ENCODE results near the gene R3HCC1L.
"Not testable (repeated sequence)": the region's sequence is repeated elsewhere in the genome, so short reads cannot be mapped to it uniquely, and the experiment has no call there.

R3HCC1L gene

GRCh38 chr10:98150544-98150943 lies 16.1 kb downstream of the R3HCC1L start:
- Mint-ChIP-seq H3K4me3 (no peak overlapping the region), H3K27ac (peak overlapping the region in 1 of 2 donors; percentile 79), H3K4me1 (peaks cover 20% of the 10 kb centered on the region), H3K9me3 (peaks cover 37 to 44% of the 10 kb centered on the region in 2 donors), H3K27me3 (no peaks in the 10 kb centered on the region)
- ATAC-seq (no peak), DNase-seq (no peak)

DNA sequence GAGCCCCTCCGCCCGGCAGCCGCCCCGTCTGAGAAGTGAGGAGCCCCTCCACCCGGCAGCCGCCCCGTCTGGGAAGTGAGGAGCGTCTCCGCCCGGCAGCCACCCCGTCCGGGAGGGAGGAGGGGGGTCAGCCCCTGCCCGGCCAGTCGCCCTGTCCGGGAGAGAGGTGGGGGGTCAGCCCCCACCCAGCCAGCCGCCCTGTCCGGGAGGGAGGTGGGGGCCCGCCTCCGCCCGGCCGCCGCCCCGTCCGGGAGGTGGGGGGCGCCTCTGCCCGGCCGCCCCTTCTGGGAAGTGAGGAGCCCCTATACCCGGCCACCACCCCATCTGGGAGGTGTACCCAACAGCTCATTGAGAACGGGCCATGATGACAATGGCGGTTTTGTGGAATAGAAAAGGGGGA lies 18.3 kb downstream of the R3HCC1L start:
- H3K4me1 Mint-ChIP-seq: peaks cover 27% of the 10 kb centered on the region
- ATAC-seq, DNase-seq, H3K4me3 Mint-ChIP-seq, H3K27me3 Mint-ChIP-seq, H3K27ac Mint-ChIP-seq: not testable (repeated sequence)
- peaks cover 27 to 37% of the 10 kb centered on the region in 2 donors for H3K9me3 Mint-ChIP-seq

GRCh38 chr10:98153213-98153958 lies 18.9 kb downstream of the R3HCC1L start:
- H3K27me3 Mint-ChIP-seq: not testable (repeated sequence)

DNA sequence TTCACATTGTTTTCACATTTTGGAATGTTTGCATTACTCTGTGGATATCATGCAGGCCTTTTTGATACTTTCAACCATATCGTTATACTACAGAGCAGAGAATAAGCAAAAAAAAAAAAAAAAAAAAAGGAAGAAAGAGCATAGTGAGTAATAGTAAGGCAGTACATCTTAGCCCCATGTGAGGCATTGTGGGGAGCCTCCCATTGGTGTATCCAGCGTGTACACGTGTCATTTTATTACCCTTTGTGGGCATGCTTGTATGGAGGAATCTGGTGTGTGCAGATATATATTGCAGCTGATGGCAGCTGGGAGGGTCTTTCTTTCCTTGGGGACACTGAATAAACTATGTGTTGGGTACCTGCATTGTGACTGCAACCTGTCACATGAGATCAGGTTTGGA lies 19.6 kb downstream of the R3HCC1L start:
- H3K4me1 Mint-ChIP-seq: peaks cover 27% of the 10 kb centered on the region
- H3K4me3 Mint-ChIP-seq: no peak overlapping the region
- H3K27me3 Mint-ChIP-seq: no peaks in the 10 kb centered on the region
- peaks cover 17 to 28% of the 10 kb centered on the region in 2 donors for H3K9me3 Mint-ChIP-seq
- DNase-seq: no peak
- H3K27ac Mint-ChIP-seq: no peak overlapping the region
- ATAC-seq: no peak

More at GRCh38 chr10:98153213-98153958, 18.9 kb downstream of the R3HCC1L start:
- H3K27ac Mint-ChIP-seq, ATAC-seq, DNase-seq, H3K4me3 Mint-ChIP-seq: not testable (repeated sequence)
- peaks cover 27% of the 10 kb centered on the region for H3K4me1 Mint-ChIP-seq
- H3K9me3 Mint-ChIP-seq: peaks cover 24 to 35% of the 10 kb centered on the region in 2 donors

DNA sequence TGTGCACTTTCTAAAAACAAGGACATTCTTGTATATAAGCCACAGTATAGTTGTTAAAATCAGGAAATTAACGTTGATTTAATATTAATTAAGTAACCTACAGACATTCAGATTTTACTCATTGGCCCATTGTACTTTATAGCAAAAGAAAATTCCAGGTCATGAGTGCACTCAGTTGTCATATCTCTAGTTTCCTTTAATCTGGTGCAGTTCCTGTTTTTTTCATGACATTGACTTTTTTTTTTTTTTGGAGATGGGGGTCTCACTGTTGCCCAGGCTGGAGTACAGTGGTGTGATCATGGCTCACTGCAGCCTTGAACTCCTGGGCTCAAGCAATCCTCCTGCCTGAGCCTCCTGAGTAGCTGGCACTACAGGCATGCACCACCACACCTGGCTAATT lies 24.1 kb downstream of the R3HCC1L start:
- DNase-seq (no peak), ATAC-seq (no peak)
- Mint-ChIP-seq H3K4me3 (no peak overlapping the region), H3K9me3 (no peaks in the 10 kb centered on the region), H3K27me3 (no peaks in the 10 kb centered on the region), H3K27ac (no peak overlapping the region), H3K4me1 (peaks cover 27% of the 10 kb centered on the region)

DNA sequence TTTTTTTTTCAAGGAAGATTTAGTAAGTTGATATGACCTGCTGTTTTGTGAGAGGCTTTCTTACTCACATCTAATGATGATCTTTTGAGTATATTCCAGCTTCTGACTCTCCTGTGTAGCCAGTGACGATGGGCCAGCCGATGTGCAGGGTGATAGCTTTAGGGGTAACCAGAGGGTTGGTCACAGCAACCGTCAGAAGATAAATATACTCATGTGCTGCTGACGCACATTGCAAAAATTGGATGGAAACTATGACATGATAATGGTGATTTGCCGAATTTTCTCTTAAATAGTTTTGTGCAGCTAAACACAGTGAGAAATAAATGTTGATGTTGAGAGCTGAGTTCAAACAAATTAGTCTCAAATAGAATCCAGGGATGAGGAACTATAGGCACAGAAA lies 29.5 kb downstream of the R3HCC1L start:
- ATAC-seq: no peak
- peak overlapping the region in 1 of 2 donors; percentile 48 for H3K27ac Mint-ChIP-seq

GRCh38 chr10:98167191-98167590 lies 32.7 kb downstream of the R3HCC1L start:
- Mint-ChIP-seq H3K4me3 (no peak overlapping the region), H3K9me3 (no peaks in the 10 kb centered on the region), H3K27ac (no peak overlapping the region), H3K27me3 (no peaks in the 10 kb centered on the region), H3K4me1 (peaks cover 40% of the 10 kb centered on the region)
- ATAC-seq: no peak
- DNase-seq: no peak

More for the DNA sequence above, 29.5 kb downstream of the R3HCC1L start:
- DNase-seq: no peak
- no peaks in the 10 kb centered on the region for H3K9me3 Mint-ChIP-seq
- no peak overlapping the region for H3K4me3 Mint-ChIP-seq
- no peaks in the 10 kb centered on the region for H3K27me3 Mint-ChIP-seq
- H3K4me1 Mint-ChIP-seq: peaks cover 31% of the 10 kb centered on the region

DNA sequence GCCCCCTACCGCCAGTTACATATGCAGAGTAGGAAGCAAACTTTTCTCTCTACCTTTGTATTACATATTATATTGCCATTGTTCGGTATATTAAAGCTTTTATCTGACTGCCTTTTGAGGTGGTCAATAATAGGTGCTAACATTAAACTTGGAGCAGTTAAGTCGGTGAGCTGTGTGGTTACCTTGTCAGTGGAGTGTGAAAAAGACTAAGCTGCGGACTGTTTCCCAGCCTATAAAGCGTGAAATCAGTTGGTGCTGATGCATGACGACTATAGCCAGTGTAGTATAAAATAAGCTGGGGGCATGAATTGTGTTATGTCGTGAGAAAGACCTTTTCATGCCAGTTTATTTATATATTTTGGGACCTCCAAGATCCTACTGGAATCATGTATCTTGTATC lies 33.7 kb downstream of the R3HCC1L start:
- DNase-seq (no peak), ATAC-seq (no peak)
- peaks cover 40% of the 10 kb centered on the region for H3K4me1 Mint-ChIP-seq
- peak overlapping the region in 1 of 2 donors; percentile 54 for H3K27ac Mint-ChIP-seq
- no peaks in the 10 kb centered on the region for H3K9me3 Mint-ChIP-seq
- H3K4me3 Mint-ChIP-seq: no peak overlapping the region
- H3K27me3 Mint-ChIP-seq: no peaks in the 10 kb centered on the region

- Mint-ChIP-seq H3K4me1 (peaks cover 40% of the 10 kb centered on the region), H3K4me3 (no peak overlapping the region), H3K9me3 (no peaks in the 10 kb centered on the region), H3K27me3 (no peaks in the 10 kb centered on the region), H3K27ac (peak overlapping the region in 1 of 2 donors; percentile 3)
- DNase-seq (no peak), ATAC-seq (no peak)
Observed at GRCh38 chr10:98168766-98169165, 34.3 kb downstream of the R3HCC1L start.

GRCh38 chr10:98169379-98169778 lies 34.9 kb downstream of the R3HCC1L start:
- ATAC-seq: no peak

DNA sequence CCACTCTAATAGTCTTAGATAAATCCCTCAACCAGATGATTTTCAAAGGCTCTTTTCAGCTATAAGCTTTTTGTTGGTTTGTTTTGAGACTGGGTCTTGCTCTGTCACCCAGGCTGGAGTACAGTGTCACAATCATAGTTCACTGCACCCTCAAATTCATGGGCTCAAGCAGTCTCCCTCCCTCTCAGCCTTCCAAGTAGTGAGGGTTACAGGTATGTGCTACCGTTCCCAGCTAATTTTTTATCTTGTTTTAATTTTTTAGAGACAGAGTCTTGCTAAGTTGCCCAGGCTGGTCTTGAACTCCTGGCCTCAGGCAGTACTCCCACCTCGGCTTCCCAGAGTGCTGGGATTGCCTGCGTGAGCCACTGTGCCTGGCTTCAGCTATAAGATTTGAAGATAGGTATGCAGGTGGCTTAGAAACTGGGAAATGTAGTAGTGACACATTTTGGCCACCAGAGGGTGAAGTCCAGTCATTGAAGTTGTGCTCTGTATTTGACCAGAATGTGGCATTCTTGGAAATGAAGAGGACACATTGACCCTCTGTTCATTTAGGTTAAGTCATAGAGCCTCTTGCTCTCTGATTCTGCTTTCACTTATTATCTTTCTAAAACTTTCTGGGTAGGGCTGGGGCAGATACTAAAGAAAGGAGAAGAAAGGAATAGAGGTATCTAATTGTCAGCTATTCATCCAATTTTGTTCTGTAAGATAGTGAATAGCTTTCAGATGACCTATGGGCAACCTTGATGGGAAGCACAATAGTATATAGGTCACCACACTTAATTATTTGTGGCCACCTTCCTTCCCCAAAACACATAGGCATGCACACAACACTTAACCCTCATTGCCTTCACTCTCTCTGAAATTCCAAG lies 36.0 kb downstream of the R3HCC1L start:
- H3K27ac Mint-ChIP-seq: no peak overlapping the region
- no peak overlapping the region for H3K4me3 Mint-ChIP-seq
- H3K4me1 Mint-ChIP-seq: peaks cover 23% of the 10 kb centered on the region
- no peaks in the 10 kb centered on the region for H3K9me3 Mint-ChIP-seq
- no peaks in the 10 kb centered on the region for H3K27me3 Mint-ChIP-seq
- ATAC-seq: peak; percentile 71
- peak; percentile 16 to 21 for DNase-seq

More at GRCh38 chr10:98169379-98169778, 34.9 kb downstream of the R3HCC1L start:
- no peak for DNase-seq
- H3K4me3 Mint-ChIP-seq: no peak overlapping the region
- peaks cover 34% of the 10 kb centered on the region for H3K4me1 Mint-ChIP-seq
- H3K27me3 Mint-ChIP-seq: no peaks in the 10 kb centered on the region
- no peaks in the 10 kb centered on the region for H3K9me3 Mint-ChIP-seq
- no peak overlapping the region for H3K27ac Mint-ChIP-seq

- Mint-ChIP-seq H3K9me3 (no peaks in the 10 kb centered on the region), H3K4me1 (peaks cover 12% of the 10 kb centered on the region), H3K4me3 (no peak overlapping the region), H3K27me3 (no peaks in the 10 kb centered on the region), H3K27ac (no peak overlapping the region)
- DNase-seq (no peak), ATAC-seq (no peak)
Observed at GRCh38 chr10:98172073-98172472, 37.6 kb downstream of the R3HCC1L start.

DNA sequence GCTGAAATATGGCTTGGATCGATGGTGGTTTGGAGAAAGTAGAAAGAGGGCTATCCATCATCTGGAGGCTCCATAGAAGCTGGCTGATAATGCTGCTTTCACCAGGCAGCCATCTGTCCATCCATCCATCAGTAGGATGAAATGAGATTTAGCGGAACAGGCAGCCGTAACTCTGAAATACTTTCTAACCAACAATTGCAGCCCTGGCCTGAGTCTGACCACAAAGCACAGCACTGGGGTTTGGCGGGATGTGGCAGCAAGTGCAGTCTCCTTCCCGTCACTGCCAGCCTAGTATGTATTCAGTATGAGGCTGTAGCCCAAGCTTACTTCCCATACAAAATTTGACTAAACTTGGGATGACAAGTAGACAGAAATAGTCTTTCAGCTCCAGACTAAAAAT lies 38.0 kb downstream of the R3HCC1L start:
- H3K27me3 Mint-ChIP-seq: no peaks in the 10 kb centered on the region
- DNase-seq (no peak), ATAC-seq (no peak)
- H3K27ac Mint-ChIP-seq: no peak overlapping the region
- H3K4me1 Mint-ChIP-seq: peaks cover 11% of the 10 kb centered on the region
- H3K9me3 Mint-ChIP-seq: no peaks in the 10 kb centered on the region
- H3K4me3 Mint-ChIP-seq: no peak overlapping the region

GRCh38 chr10:98173260-98173659 lies 38.8 kb downstream of the R3HCC1L start:
- H3K4me3 Mint-ChIP-seq: no peak overlapping the region
- H3K4me1 Mint-ChIP-seq: peaks cover 11% of the 10 kb centered on the region
- DNase-seq: no peak
- H3K9me3 Mint-ChIP-seq: no peaks in the 10 kb centered on the region
- H3K27me3 Mint-ChIP-seq: no peaks in the 10 kb centered on the region
- H3K27ac Mint-ChIP-seq: no peak overlapping the region
- no peak for ATAC-seq

GRCh38 chr10:98182351-98182915 lies 48.0 kb downstream of the R3HCC1L start:
- H3K9me3 Mint-ChIP-seq: peaks cover 0 to 16% of the 10 kb centered on the region in 2 donors
- DNase-seq, ATAC-seq, H3K27me3 Mint-ChIP-seq, H3K27ac Mint-ChIP-seq, H3K4me3 Mint-ChIP-seq: not testable (repeated sequence)
- H3K4me1 Mint-ChIP-seq: peaks cover 39% of the 10 kb centered on the region

- Mint-ChIP-seq H3K9me3 (peaks cover 0 to 5% of the 10 kb centered on the region in 2 donors), H3K4me1 (peaks cover 18% of the 10 kb centered on the region), H3K27me3 (no peaks in the 10 kb centered on the region), H3K27ac (no peak overlapping the region), H3K4me3 (no peak overlapping the region)
- ATAC-seq: no peak
- DNase-seq: no peak
Observed at GRCh38 chr10:98186681-98187080, 52.2 kb downstream of the R3HCC1L start.
